HuH-7.5 (cell line): ENCODE results near the gene PTPRO.

Experiments
- DNase-seq: peaks from one replicate; pipeline ENCODE4 v3.0.0; 2011; ENCODE audit warnings: low spot score

The PTPRO gene

DNA sequence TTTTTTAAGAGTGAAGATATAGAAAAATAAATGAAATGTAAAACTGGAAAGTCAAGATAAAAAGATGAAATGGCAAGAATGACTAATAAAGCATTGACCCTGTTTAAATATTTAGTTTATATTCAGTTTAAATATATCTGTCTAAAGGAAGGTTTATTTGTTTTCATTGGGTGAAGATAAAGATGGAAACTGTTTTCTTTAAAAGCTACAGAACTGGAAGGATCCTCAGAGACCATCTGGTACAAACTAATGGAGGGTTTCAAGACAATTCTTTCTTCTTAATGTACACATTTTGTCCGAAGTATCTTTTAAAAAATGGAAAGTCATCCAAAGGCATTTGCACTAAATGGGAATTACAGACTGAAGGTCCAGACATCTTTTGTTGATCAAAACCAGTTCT, 324.3 kb downstream of the PTPRO start:
- DNase-seq: no peak
